ENCODE results near the gene OR2L5.

OR2L5 gene

DNA sequence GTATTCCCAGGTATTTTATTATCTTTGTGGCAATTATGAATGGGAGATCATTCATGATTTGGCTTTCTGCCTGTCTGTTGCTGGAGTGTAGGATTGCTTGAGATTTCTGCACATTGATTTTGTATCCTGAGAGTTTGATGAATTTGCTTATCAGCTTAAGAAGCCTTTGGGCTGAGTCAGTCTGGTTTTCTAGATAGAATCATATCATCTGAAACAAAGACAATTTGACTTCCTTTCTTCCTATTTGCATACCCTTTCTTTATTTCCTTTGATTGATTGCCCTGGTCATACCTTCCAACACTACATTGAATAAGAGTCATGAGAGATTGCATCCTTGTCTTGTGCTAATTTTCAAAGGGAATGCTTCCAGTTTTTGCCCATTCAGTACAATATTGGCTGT is 41.2 kb downstream of the OR2L5 start:
- H3K4me3 ChIP-seq (ENCODE audit: low read depth, low read length): no peak overlapping the region
- DNase-seq (ENCODE audit: low read depth): no peak
- TF ChIP-seq, protein P1, sequence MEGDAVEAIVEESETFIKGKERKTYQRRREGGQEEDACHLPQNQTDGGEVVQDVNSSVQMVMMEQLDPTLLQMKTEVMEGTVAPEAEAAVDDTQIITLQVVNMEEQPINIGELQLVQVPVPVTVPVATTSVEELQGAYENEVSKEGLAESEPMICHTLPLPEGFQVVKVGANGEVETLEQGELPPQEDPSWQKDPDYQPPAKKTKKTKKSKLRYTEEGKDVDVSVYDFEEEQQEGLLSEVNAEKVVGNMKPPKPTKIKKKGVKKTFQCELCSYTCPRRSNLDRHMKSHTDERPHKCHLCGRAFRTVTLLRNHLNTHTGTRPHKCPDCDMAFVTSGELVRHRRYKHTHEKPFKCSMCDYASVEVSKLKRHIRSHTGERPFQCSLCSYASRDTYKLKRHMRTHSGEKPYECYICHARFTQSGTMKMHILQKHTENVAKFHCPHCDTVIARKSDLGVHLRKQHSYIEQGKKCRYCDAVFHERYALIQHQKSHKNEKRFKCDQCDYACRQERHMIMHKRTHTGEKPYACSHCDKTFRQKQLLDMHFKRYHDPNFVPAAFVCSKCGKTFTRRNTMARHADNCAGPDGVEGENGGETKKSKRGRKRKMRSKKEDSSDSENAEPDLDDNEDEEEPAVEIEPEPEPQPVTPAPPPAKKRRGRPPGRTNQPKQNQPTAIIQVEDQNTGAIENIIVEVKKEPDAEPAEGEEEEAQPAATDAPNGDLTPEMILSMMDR (IDR thresholded peaks at IDR 0.05; ENCODE audit: control insufficient read depth, extremely low read depth, insufficient read depth): no peak

DNA sequence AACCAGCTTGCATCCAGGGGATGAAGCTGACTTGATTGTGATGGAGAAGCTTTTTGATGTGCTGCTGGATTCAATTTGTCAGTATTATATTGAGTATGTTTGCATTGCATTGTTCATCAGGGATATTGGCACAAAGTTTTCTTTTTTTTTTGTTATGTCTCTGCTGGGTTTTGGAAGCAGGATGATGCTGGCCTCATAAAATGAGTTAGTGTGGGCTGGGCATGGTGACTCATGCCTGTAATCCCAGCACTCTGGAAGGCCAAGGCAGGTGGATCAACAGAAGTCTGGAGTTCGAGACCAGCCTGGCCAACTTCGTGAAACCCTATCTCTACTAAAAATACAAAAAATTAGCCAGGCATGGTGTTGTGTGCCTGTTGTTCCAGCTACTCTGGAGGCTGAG is 41.8 kb downstream of the OR2L5 start:
- TF ChIP-seq, protein P1 (IDR thresholded peaks at IDR 0.05; ENCODE audit: control insufficient read depth, extremely low read depth, insufficient read depth): no peak
- H3K4me3 ChIP-seq (ENCODE audit: low read depth, low read length): no peak overlapping the region
- no peak for DNase-seq (ENCODE audit: low read depth)

DNA sequence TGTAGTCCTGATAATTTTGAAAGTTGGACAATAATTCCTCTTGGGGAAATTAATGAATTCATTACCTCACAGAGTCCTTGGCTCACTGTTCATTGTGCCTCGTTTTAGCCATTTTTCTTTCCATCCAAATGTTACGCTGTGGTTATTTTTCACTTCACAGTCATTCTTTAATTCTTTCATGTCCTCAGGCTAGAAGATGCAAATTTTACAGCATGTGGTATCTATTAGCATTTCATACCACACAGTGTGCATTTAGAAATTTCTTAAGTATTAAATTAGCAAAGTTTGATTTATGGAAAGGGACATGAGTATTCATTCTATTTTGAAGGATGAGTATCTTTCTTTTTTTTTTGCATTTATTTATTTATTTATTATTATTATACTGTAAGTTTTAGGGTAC is 51.6 kb downstream of the OR2L5 start:
- TF ChIP-seq, protein P1 (IDR thresholded peaks at IDR 0.05; ENCODE audit: control insufficient read depth, extremely low read depth, insufficient read depth): no peak
- no peak overlapping the region for H3K4me3 ChIP-seq (ENCODE audit: low read depth, low read length)
- no peak for DNase-seq (ENCODE audit: low read depth)

DNA sequence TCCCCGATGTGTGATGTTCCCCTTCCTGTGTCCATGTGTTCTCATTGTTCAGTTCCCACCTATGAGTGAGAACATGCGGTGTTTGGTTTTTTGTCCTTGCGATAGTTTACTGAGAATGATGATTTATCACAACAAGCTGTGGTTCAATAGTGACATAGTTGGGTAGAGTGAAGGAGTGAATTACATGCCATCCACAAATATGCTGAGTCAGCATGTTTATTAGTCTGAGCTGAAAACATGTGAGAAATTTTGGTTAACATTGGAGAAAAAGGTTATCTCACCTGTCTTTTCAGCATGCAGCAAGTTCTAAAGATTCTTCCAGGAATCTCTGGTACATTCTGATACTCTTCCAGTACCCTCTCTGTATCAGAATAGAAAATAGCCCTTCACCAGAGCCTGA is 52.1 kb downstream of the OR2L5 start:
- TF ChIP-seq, protein P1 (IDR thresholded peaks at IDR 0.05; ENCODE audit: control insufficient read depth, extremely low read depth, insufficient read depth): no peak
- DNase-seq (ENCODE audit: low read depth): no peak

More for the DNA sequence above, 52.1 kb downstream of the OR2L5 start:
- no peak overlapping the region for H3K4me3 ChIP-seq (ENCODE audit: low read depth, low read length)

All from LNCaP clone FGC (cell line).